Measurements from ENCODE around the gene SCUBE3.
A peak's percentile ranks its signal among the peaks of the same experiment; 100 is the strongest.

The SCUBE3 gene
- long read RNA-seq, partial matches to known transcripts, result 0 of 1 reads
- long read RNA-seq, other reads (novel, unspliced or antisense), result 1 of 1 reads

DNA sequence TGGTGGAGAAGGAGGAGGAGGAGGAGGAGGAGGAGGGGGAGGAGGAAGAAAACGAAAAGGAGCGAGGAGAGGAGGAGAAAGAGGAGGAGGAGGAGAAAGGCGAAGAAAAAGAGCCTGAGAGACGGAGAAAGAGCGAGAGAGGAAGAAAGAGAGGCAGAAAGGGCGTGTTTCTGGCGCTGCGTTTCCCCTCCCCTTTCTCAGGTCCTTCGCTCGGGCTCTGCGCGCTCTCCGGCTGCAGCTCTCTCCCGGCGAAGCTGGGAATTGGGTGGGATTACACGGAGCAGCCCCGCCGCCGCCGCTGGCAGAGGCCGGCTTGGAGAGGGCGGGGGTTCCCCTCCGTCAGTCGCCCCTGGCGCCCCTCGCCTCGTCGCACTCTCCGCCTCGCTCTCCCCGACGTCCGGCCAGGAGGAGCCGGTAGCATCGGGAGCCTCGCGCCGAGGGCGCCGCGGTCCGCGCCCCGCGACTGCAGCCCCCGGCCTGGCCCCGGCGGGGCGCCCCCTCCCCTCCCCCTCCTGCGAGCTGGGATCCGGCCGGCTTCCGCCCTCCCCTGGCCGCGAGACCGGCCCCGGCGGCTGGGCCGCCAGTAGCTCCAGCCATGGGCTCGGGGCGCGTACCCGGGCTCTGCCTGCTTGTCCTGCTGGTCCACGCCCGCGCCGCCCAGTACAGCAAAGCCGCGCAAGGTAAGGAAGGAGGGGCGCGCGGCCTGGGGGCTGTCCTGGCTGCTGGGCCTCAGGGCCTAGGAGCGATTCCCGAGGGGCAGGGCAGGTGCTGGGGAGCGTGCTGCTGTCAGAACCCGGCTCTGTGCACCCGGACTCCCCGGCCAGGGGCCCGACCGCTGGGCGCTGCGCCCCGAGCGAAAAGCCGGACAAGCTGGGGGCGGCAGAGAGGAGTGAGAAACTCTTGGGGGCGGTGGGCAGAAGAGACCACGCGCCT is at the start of gene SCUBE3:
SCUBE3 (plus strand) TSS at position 133 of the 933 bp plus-strand sequence; CDS start at position 596, 463 bp downstream.
- no peak for DNase-seq (ENCODE audit: low read depth in 1 of 2, low spot score in 1 of 2)
- TF ChIP-seq, protein P1, sequence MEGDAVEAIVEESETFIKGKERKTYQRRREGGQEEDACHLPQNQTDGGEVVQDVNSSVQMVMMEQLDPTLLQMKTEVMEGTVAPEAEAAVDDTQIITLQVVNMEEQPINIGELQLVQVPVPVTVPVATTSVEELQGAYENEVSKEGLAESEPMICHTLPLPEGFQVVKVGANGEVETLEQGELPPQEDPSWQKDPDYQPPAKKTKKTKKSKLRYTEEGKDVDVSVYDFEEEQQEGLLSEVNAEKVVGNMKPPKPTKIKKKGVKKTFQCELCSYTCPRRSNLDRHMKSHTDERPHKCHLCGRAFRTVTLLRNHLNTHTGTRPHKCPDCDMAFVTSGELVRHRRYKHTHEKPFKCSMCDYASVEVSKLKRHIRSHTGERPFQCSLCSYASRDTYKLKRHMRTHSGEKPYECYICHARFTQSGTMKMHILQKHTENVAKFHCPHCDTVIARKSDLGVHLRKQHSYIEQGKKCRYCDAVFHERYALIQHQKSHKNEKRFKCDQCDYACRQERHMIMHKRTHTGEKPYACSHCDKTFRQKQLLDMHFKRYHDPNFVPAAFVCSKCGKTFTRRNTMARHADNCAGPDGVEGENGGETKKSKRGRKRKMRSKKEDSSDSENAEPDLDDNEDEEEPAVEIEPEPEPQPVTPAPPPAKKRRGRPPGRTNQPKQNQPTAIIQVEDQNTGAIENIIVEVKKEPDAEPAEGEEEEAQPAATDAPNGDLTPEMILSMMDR (IDR thresholded peaks at IDR 0.05; ENCODE audit: insufficient read depth, low read length), result no peak
- no peak for TF ChIP-seq POLR2AphosphoS5 (IDR thresholded peaks at IDR 0.05; ENCODE audit: low read depth)
- TF ChIP-seq SPI1 (IDR thresholded peaks at IDR 0.05; ENCODE audit: borderline replicate concordance, low read depth), result no peak
- no peak for TF ChIP-seq GABPA (IDR thresholded peaks at IDR 0.05; ENCODE audit: low read depth)
- TF ChIP-seq, protein P2, sequence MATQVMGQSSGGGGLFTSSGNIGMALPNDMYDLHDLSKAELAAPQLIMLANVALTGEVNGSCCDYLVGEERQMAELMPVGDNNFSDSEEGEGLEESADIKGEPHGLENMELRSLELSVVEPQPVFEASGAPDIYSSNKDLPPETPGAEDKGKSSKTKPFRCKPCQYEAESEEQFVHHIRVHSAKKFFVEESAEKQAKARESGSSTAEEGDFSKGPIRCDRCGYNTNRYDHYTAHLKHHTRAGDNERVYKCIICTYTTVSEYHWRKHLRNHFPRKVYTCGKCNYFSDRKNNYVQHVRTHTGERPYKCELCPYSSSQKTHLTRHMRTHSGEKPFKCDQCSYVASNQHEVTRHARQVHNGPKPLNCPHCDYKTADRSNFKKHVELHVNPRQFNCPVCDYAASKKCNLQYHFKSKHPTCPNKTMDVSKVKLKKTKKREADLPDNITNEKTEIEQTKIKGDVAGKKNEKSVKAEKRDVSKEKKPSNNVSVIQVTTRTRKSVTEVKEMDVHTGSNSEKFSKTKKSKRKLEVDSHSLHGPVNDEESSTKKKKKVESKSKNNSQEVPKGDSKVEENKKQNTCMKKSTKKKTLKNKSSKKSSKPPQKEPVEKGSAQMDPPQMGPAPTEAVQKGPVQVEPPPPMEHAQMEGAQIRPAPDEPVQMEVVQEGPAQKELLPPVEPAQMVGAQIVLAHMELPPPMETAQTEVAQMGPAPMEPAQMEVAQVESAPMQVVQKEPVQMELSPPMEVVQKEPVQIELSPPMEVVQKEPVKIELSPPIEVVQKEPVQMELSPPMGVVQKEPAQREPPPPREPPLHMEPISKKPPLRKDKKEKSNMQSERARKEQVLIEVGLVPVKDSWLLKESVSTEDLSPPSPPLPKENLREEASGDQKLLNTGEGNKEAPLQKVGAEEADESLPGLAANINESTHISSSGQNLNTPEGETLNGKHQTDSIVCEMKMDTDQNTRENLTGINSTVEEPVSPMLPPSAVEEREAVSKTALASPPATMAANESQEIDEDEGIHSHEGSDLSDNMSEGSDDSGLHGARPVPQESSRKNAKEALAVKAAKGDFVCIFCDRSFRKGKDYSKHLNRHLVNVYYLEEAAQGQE (IDR thresholded peaks at IDR 0.05; ENCODE audit: insufficient replicate concordance, low read depth), result no peak
- H3K27ac ChIP-seq (replicated peaks), result no peak within 1 kb of the TSS
- H3K27me3 ChIP-seq (ENCODE audit: insufficient read depth, poor library complexity, severe bottlenecking), result peaks cover 54% of the 10 kb centered on the region
- peak within 1 kb of the TSS; percentile 34 for H3K4me3 ChIP-seq (replicated peaks; ENCODE audit: insufficient read depth, low read length)

DNA sequence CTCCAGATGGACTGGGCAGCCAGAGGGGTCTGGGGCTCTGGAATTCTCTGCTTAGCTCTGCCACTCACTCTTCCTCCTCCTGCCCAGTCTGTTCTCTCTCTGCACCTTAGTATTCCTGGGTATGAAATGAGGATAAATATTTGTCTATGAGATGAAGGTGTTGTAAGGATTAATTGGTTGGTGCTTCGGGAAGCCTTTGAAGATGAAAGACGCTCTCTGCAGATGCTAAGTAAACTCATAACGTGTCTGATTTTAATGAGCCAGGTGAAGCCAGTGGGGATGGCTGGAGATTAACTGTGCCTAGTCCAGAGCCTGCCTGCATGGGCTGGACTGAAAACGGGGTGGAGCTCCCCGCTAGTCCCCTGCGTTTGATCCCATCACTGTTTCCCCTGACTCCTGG is 49.5 kb upstream of the SCUBE3 start:
- no peak for TF ChIP-seq POLR2AphosphoS5 (IDR thresholded peaks at IDR 0.05; ENCODE audit: low read depth)
- TF ChIP-seq, protein P1 (IDR thresholded peaks at IDR 0.05; ENCODE audit: insufficient read depth, low read length), result no peak
- TF ChIP-seq, protein P2 (IDR thresholded peaks at IDR 0.05; ENCODE audit: insufficient replicate concordance, low read depth), result no peak
- H3K27ac ChIP-seq (replicated peaks), result no peak overlapping the region
- H3K27me3 ChIP-seq (ENCODE audit: insufficient read depth, poor library complexity, severe bottlenecking), result peaks cover 5% of the 10 kb centered on the region
- no peak for DNase-seq (ENCODE audit: low read depth in 1 of 2, low spot score in 1 of 2)
- H3K4me3 ChIP-seq (replicated peaks; ENCODE audit: insufficient read depth, low read length), result no peak overlapping the region

DNA sequence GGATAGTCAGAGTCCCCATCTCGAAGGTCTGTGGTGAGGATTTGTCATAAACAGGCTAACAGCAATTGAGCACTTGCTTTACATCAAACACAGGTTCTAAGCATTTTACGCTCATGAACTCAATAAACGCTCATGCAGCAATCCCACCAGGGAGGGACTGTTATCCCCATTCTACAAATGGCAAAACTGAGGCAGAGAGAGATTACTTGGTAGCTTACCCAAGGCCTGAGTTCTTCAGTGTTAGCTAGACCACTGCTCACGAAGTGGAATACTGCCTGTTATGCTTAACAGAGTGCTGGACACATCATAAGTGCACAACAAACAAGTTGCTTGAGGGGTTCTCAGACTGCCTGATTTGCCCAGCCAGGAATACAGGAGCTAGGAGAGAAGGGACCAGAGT is 48.9 kb upstream of the SCUBE3 start:
- TF ChIP-seq SPI1 (IDR thresholded peaks at IDR 0.05; ENCODE audit: borderline replicate concordance, low read depth), result no peak
- TF ChIP-seq, protein P1 (IDR thresholded peaks at IDR 0.05; ENCODE audit: insufficient read depth, low read length), result no peak
- TF ChIP-seq, protein P2 (IDR thresholded peaks at IDR 0.05; ENCODE audit: insufficient replicate concordance, low read depth), result no peak
- TF ChIP-seq POLR2AphosphoS5 (IDR thresholded peaks at IDR 0.05; ENCODE audit: low read depth), result no peak
- no peak for DNase-seq (ENCODE audit: low read depth in 1 of 2, low spot score in 1 of 2)
- no peak overlapping the region for H3K27ac ChIP-seq (replicated peaks)
- H3K27me3 ChIP-seq (ENCODE audit: insufficient read depth, poor library complexity, severe bottlenecking), result peaks cover 5% of the 10 kb centered on the region
- H3K4me3 ChIP-seq (replicated peaks; ENCODE audit: insufficient read depth, low read length), result no peak overlapping the region

All from HL-60 (cell line).